GM19043 (cell line): ENCODE measurements around the gene RPS2.
"Not testable (repeated sequence)": the region's sequence is repeated elsewhere in the genome, so short reads cannot be mapped to it uniquely, and the experiment has no call there.

ENCODE experiments used
- ATAC-seq: cut with Tn5 transposase; IDR thresholded peaks from one replicate; pipeline ENCODE4 v1.9.1; 2021; ENCODE audit warnings: low read depth; ENCODE audit not compliant: unreplicated experiment

Gene RPS2

GRCh38 chr16:1965396-1966001, 873 bp upstream of the RPS2 start:
- ATAC-seq = no peak

GRCh38 chr16:1963806-1964505, 670 bp downstream of the RPS2 start:
- peak; percentile 4 for ATAC-seq

- not testable (repeated sequence) for ATAC-seq
Measured at GRCh38 chr16:1962161-1963153, 2.2 kb downstream of the RPS2 start.

GRCh38 chr16:1961651-1962067, 3.0 kb downstream of the RPS2 start:
- ATAC-seq = no peak

- no peak for ATAC-seq
Measured at GRCh38 chr16:1960665-1961630, 3.7 kb downstream of the RPS2 start.

GRCh38 chr16:1959269-1960039, 5.2 kb downstream of the RPS2 start, which contains the start of gene NDUFB10:
NDUFB10 (plus strand) TSS chr16:1959538; CDS start chr16:1959625, 87 bp downstream.
- ATAC-seq = peak; percentile 63

GRCh38 chr16:1958715-1959268, 5.8 kb downstream of the RPS2 start:
- ATAC-seq = no peak

GRCh38 chr16:1958143-1958491, 6.5 kb downstream of the RPS2 start:
- ATAC-seq = not testable (repeated sequence)

- ATAC-seq = not testable (repeated sequence)
Measured at GRCh38 chr16:1957434-1958142, 7.0 kb downstream of the RPS2 start.

GRCh38 chr16:1953734-1954133, 10.9 kb downstream of the RPS2 start:
- ATAC-seq = no peak

- ATAC-seq = no peak
Measured at GRCh38 chr16:1950559-1950958, 14.1 kb downstream of the RPS2 start.

- ATAC-seq = no peak
Measured at GRCh38 chr16:1950047-1950446, 14.6 kb downstream of the RPS2 start.

GRCh38 chr16:1949507-1949906, 15.1 kb downstream of the RPS2 start:
- no peak for ATAC-seq

GRCh38 chr16:1947369-1947670, 17.3 kb downstream of the RPS2 start:
- ATAC-seq = no peak

GRCh38 chr16:1946495-1947368, 17.9 kb downstream of the RPS2 start:
- ATAC-seq = no peak

GRCh38 chr16:1945559-1946391, 18.9 kb downstream of the RPS2 start:
- no peak for ATAC-seq
